Pancreas (tissue), 10 donors: ENCODE measurements around the gene DCAF8L2. TPM values are rescaled to one million over a fixed set of nuclear protein-coding genes. Genes with fewer than 3 reads are reported as not detected.
"Not testable (repeated sequence)": the region's sequence is repeated elsewhere in the genome, so short reads cannot be mapped to it uniquely, and the experiment has no call there.

ENCODE experiments used
- ATAC-seq, 4 donors: fragments of 200-7000 bp; cut with Tn5 transposase; one replicate each; pipeline versions ENCODE4 v1.8.0 to v1.9.1; 2020; ENCODE audit warnings: mild to moderate bottlenecking in 4 of 4, moderate library complexity in 4 of 4
- DNase-seq, 6 donors: peaks; one replicate each; pipeline ENCODE4 v3.0.0-alpha.2; 2020
- FAIRE-seq: peaks from 2 replicates; lab custom pipeline; 2012; peaks lifted over from hg19 to GRCh38; lab: Jason Lieb, UNC
- H3K27ac ChIP-seq, 4 donors: fragments of 200-600 bp; sonication (generic); 1 replicate in 3 of 4; 2 replicates in 1 of 4; pipeline versions ENCODE4 v1.5.0 to v1.8.0; 2020
- H3K27me3 ChIP-seq, 4 donors: fragments of 200-600 bp; one replicate each; pipeline ENCODE4 v1.8.0; 2021
- H3K36me3 ChIP-seq, 3 donors: fragments of 200-600 bp; sonication (generic) in 1 of 3; one replicate each; pipeline versions ENCODE4 v1.5.0 to v1.8.0; 2020 to 2021
- H3K4me1 ChIP-seq, 3 donors: fragments of 200-600 bp; one replicate each; pipeline ENCODE4 v1.8.0; 2021
- H3K4me3 ChIP-seq, 4 donors: fragments of 200-600 bp; sonication (generic) in 2 of 4; one replicate each; pipeline versions ENCODE4 v1.5.0 to v1.8.0; 2020 to 2021
- H3K9me3 ChIP-seq, 4 donors: fragments of 200-600 bp; one replicate each; pipeline ENCODE4 v1.8.0; 2021
- WGBS, 2 donors: extraction: QIAGEN DNeasy Blood & Tissue Kit; methylation state at CpG; one replicate each; pipeline ENCODE4 v1.1.7; 2013; 5-methylcytosine and 5-hydroxymethylcytosine counted together
- intact Hi-C, 3 donors: fragments of 100-400 bp; cut with DNase I; formaldehyde crosslinking; loops; one replicate each; pipeline versions ENCODE4 v1.11.1 to v1.14.2; 2022
- polyA plus RNA-seq, 2 donors: library from polyadenylated mRNA; stranded (reverse); fragments of 200-250 nt; gene quantifications; one replicate each; pipeline ENCODE4 v1.2.3, GENCODE V29; 2013
- total RNA-seq, 6 donors: library from RNA; stranded (reverse); fragmentation: NEBNext Ultra II Directional in 4 of 6; extraction: Animal tissue kit (Norgen Biotek cat#: 25700) in 4 of 6; gene quantifications; one replicate each; pipeline versions ENCODE4 v1.2.1 to v1.2.4, GENCODE V29; 2021 to 2023
- TF ChIP-seq, protein P1 (sequence below), 4 donors: fragments of 200-600 bp; sonication (generic) in 3 of 4; IDR thresholded peaks; one replicate each; pipeline versions ENCODE4 v1.5.0 to v1.8.0; 2021; ENCODE audit warnings: antibody characterized with exemption in 4 of 4
- donor health status: healthy with polysubstance abuse.
- donor health status: DM: no; HTN: no; CAD: no; lungs with moderate emphysema.
- donor health status: DM: no; HTN: no; CAD: no.
- donor health status: control.
- donor health status: control.
- donor health status: Bipolar disorder and iron deficiency.
- donor health status: DM: yes; HTN: yes; CAD: no.
- donor health status: DM: no; HTN: no; CAD: no.
- donor health status: DM: no; HTN: no; CAD: no.
- donor health status: DM: yes; HTN: yes; CAD: no.

DCAF8L2 gene
- total and polyA plus RNA-seq, 8 donors, result not detected

DNA sequence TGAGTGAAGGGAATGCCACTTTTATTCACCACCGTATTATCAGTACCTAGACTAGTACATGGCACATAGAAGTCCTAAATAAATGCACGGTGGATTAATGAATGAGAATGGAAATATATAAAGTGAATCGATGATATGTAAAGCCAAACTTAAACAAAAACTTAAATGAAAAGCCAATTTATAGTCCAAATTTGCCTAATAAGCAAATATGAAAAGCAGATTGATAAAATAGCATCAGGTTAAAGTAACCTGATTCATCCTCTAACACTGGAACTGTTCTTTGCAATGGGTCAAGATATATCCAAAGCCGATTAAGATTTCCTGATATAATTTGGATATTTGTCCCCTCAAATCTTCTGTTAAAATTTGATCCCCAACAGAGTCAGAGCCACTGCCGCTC, 150.8 kb downstream of the DCAF8L2 start:
- intact Hi-C loops, result no loop called here
- Histone ChIP-seq H3K4me3 (no peak overlapping the region), H3K36me3 (no peaks in the 10 kb centered on the region), H3K27me3 (peaks cover 0 to 17% (median 0%) of the 10 kb centered on the region in 4 donors), H3K27ac (no peak overlapping the region), H3K9me3 (no peaks in the 10 kb centered on the region), H3K4me1 (no peaks in the 10 kb centered on the region)
- FAIRE-seq (no peak), ATAC-seq (no peak), DNase-seq (no peak)
- TF ChIP-seq, protein P1, sequence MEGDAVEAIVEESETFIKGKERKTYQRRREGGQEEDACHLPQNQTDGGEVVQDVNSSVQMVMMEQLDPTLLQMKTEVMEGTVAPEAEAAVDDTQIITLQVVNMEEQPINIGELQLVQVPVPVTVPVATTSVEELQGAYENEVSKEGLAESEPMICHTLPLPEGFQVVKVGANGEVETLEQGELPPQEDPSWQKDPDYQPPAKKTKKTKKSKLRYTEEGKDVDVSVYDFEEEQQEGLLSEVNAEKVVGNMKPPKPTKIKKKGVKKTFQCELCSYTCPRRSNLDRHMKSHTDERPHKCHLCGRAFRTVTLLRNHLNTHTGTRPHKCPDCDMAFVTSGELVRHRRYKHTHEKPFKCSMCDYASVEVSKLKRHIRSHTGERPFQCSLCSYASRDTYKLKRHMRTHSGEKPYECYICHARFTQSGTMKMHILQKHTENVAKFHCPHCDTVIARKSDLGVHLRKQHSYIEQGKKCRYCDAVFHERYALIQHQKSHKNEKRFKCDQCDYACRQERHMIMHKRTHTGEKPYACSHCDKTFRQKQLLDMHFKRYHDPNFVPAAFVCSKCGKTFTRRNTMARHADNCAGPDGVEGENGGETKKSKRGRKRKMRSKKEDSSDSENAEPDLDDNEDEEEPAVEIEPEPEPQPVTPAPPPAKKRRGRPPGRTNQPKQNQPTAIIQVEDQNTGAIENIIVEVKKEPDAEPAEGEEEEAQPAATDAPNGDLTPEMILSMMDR (IDR thresholded peaks at IDR 0.05), result no peak
- WGBS, 2 donors, result 72 to 74% methylated on average over 5 of the region's 5 CpGs

DNA sequence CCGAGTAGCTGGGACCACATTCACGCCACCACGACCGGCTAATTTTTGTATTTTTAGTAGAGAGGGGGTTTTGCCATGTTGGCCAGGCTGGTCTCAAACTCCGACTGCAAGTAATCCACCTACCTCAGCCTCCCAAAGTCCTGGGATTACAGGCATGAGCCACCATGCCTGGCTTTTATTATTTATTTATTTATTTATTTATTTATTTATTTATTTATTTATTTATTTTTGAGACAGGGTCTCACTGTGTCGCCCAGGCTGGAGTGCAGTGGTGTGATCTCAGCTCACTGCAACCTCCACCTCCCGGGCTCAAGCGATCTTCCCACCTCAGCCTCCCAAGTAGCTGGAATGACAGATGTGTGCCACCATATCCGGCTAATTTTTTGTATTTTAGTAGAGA, 153.4 kb downstream of the DCAF8L2 start:
- 78 to 83% methylated on average over 9 of the region's 9 CpGs for WGBS, 2 donors
- peaks cover 0 to 17% (median 0%) of the 10 kb centered on the region in 4 donors for H3K27me3 ChIP-seq
- FAIRE-seq, intact Hi-C loops, H3K27ac ChIP-seq, H3K4me1 ChIP-seq, H3K36me3 ChIP-seq, DNase-seq, ATAC-seq, H3K9me3 ChIP-seq, H3K4me3 ChIP-seq: not testable (repeated sequence)

DNA sequence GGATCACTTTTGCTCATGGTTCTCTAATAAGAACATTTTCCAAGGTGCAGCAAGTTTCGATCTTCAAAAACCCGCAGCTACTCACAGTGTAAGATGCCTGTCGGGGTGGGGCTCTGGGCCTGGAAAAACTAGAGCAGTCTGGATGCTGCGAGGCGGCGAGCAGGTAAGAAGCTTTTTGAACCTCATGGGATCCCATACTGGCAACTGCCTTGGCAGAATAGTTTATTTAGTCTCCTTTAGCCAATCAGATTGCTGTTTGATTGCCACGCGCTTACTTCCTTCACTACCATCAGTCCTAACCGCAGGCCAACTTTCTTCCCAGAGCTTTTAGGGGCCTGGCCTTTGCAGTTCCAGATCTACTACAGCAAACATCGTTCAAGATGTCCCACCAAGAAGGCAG, 156.4 kb downstream of the DCAF8L2 start:
- WGBS, 2 donors, result 80 to 85% methylated on average over 10 of the region's 10 CpGs
- no peak for FAIRE-seq
- intact Hi-C loops, result no loop called here

DNA sequence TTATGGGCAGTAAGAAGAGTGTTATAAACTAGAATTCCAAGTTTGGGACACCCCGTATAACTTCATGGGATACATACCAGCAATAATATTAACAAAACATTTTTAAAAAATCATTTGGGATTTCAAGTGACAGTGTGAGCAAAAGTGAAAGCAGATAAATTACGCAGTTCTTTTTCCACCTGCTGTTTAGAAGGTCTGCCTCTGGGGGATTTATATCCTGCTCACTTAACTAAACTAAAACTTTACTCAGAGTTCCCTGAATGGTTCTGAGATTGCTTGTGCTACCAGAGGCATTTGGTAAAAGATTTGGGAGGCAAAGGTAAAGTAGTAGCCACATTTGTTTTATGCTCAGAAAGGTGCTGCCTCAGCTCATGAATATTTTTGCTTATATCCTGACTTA, 160.2 kb downstream of the DCAF8L2 start:
- H3K27me3 ChIP-seq, H3K9me3 ChIP-seq, ATAC-seq, intact Hi-C loops, FAIRE-seq, H3K4me3 ChIP-seq, H3K27ac ChIP-seq, H3K36me3 ChIP-seq, DNase-seq, H3K4me1 ChIP-seq: not testable (repeated sequence)
- 62 to 75% methylated on average over 2 of the region's 2 CpGs for WGBS, 2 donors

More for the DNA sequence above, 156.4 kb downstream of the DCAF8L2 start:
- ATAC-seq (no peak), DNase-seq (no peak)
- Histone ChIP-seq H3K4me1 (no peaks in the 10 kb centered on the region), H3K36me3 (no peaks in the 10 kb centered on the region), H3K27ac (no peak overlapping the region), H3K27me3 (peaks cover 0 to 13% (median 0%) of the 10 kb centered on the region in 4 donors), H3K9me3 (no peaks in the 10 kb centered on the region), H3K4me3 (no peak overlapping the region)
- TF ChIP-seq, protein P1 (IDR thresholded peaks at IDR 0.05), result no peak

DNA sequence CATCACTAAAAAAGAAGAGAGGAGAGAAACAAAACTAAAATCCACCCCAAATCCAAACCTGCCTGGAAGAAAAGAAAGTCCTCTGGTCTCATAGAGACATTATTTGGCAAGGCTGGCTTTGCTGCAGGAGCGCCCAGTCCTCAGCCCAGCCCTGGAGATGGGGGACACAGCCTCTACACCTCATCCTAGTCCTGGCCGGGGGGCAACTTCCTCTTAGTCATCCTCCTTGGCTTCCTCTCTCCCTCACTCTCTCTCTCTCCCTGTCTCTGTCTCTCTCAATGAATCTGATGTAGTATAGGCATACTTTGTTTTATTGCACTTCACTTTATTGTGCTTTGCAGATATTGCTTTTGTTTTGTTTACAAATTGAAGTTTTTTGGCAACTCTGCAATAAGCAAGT, 161.8 kb downstream of the DCAF8L2 start:
- ATAC-seq (no peak), FAIRE-seq (no peak), DNase-seq (no peak)
- Histone ChIP-seq H3K27ac (no peak overlapping the region), H3K36me3 (no peaks in the 10 kb centered on the region), H3K9me3 (no peaks in the 10 kb centered on the region), H3K4me3 (no peak overlapping the region), H3K4me1 (no peaks in the 10 kb centered on the region), H3K27me3 (no peaks in the 10 kb centered on the region)
- intact Hi-C loops, result no loop called here
- 46 to 50% methylated on average over 2 of the region's 2 CpGs for WGBS, 2 donors
- TF ChIP-seq, protein P1 (IDR thresholded peaks at IDR 0.05), result no peak

DNA sequence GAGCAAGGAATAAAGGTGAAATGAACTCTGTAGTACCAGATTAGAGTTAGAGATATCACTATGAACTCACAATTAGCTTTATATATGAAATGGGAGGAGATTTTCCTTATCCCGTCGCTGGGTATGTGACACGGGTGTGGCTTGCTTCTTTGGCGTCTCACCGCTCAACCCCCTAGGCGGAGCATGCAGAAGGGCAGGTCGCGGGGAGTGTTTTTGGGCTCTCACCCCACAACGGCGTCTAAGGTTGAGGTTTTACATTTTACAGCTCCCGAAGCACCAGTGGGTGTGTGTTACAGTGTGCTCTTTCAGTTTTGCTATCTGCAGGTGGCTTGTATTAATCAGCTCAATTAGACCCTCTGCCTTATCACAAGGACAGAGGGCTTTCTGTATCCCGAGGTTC, 175.6 kb downstream of the DCAF8L2 start:
- Histone ChIP-seq H3K27me3 (peaks cover 0 to 1% (median 0%) of the 10 kb centered on the region in 4 donors), H3K4me3 (no peak overlapping the region), H3K4me1 (no peaks in the 10 kb centered on the region), H3K27ac (no peak overlapping the region), H3K36me3 (no peaks in the 10 kb centered on the region), H3K9me3 (no peaks in the 10 kb centered on the region)
- FAIRE-seq (no peak), DNase-seq (no peak), ATAC-seq (no peak)
- intact Hi-C loops, result no loop called here
- 66 to 78% methylated on average over 12 of the region's 12 CpGs for WGBS, 2 donors
- TF ChIP-seq, protein P1 (IDR thresholded peaks at IDR 0.05), result no peak
